GM18867 (cell line): Measurements from ENCODE around the gene AGBL5.
A peak's percentile ranks its signal among the peaks of the same experiment; 100 is the strongest.

Experiments used
- ATAC-seq: cut with Tn5 transposase; IDR thresholded peaks from one replicate; pipeline ENCODE4 v1.9.1; 2021; ENCODE audit warnings: mild to moderate bottlenecking, moderate library complexity; ENCODE audit not compliant: unreplicated experiment

AGBL5 gene

GRCh38 chr2:27050996-27051901 lies at the start of gene AGBL5:
AGBL5 (plus strand) TSS chr2:27051668; CDS start chr2:27052959, 1,291 bp downstream.
- ATAC-seq, result peak; percentile 72

GRCh38 chr2:27001950-27002349 lies 49.5 kb upstream of the AGBL5 start:
- ATAC-seq, result no peak

- ATAC-seq, result no peak
These were observed 48.5 kb upstream of the AGBL5 start for GRCh38 chr2:27003007-27003406.

DNA sequence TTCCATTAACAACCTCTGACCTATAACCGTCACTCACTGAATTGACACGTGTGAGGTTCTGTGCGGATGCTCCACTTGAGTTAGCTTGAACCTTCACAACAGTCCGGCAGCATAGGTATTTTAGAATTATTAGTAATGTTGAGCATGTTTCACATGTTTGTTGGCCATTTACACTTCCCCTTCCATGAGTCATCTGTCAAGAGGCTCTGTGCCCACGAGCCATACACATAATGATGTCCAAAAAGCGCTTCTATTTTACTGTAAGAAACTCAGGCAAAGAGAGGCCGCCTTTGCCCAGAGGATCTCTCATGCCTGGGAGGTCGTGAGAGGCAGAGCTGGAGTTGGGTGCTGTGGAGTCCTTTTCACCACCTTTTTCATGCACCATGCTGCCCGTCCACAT lies 47.6 kb upstream of the AGBL5 start:
- ATAC-seq, result no peak

DNA sequence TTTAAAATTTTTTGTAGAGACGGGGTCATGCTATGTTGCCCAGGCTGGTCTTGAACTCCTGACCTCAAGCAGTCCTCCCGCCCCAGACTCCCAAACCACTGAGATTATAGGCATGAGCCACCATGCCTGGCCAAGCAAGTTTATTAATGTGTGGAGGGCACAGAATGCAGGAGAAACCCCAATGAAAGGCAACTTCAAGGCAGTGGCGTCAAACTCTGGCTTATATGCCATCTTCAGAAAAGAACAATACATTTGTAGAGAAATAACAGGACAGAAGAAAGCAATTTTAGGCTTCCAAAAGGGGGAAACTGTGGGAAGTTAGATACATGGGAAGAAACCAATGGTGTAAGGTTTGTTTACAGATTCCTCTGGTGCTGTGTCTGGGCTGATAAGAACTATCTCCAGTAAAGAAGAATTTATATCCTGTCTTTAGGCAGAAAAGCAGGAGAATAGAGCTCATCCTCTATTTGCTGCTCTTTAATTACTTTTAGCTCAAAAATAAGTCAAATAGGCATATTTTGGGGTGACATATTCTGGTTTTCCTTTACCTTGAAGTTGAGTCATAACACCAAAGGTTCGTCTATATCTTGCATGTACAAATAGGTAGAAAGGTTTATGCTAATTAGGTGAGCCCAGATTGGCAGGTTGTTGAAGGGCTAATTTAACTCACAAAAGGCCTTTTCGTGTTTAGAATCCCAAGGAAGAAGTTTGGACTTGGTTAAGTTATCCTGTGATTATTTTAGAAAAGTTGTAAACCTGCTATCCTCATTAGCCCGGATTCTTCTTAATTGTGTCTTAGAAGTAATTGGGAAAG lies 44.7 kb upstream of the AGBL5 start:
- no peak for ATAC-seq

DNA sequence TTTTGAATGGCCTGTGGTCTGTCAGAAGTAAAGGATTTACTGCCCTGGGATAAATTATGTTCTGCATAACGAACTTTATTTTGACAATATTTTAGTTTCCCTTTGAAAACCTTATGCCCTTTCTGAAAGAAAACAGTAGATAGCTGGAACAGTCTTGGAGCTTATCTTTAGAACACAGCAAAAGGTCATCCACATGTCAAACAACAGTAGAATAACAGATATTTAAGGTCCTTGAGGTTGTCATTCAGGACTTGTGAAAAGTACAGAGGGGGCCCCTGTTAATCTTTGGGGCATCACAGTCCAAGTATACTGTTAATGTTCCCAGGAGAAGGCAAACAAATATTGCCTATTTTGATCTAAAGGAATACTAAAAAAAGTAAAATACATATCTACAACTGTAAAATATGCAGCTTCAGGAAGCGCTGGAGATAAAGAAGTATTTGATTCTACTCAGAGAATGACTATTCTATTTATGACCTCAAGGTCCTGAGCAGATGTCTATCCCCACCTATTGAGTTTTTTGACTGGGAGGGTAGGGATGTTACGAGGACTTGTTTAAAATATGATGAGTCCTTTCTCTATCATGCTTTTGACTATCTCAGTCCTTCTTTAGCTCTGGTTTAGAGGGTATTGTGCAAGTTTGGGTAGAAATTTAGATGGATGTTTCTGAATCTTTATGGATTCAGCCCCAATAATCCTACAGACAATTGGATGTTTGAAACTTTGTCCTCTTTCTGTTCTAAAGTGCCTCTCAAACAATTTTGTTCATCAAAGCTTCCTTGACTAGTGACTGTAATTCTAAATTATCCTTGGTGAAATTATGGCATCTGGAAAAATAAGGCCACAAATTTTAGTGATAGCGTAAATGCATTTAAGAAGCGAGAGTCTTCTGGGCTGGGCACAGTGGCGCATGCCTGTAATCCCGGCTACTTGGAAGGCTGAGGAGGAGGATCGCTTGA lies 43.8 kb upstream of the AGBL5 start:
- ATAC-seq, result no peak

GRCh38 chr2:27008678-27009077 lies 42.8 kb upstream of the AGBL5 start:
- no peak for ATAC-seq

- ATAC-seq, result no peak
These were observed 42.4 kb upstream of the AGBL5 start for GRCh38 chr2:27009083-27009482.

- no peak for ATAC-seq
These were observed 41.8 kb upstream of the AGBL5 start for GRCh38 chr2:27009716-27010115.

DNA sequence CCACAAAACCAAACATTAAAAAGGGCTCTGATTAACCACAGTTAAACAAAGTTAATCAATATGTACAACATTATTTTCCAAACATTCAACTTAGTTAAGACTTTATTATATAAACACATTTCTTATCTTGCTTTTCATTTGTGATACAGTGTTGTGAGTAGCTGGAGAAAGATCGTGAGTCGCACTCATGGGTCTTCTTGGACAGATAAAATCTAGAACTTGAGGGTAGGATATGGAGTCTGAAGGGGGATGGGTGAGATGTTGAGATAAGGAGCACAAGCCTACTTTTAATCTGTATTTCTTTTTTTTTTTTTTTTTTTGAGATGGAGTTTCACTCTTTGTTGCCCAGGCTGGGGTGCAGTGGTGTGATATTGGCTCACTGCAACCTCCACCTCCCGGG lies 41.3 kb upstream of the AGBL5 start:
- no peak for ATAC-seq

DNA sequence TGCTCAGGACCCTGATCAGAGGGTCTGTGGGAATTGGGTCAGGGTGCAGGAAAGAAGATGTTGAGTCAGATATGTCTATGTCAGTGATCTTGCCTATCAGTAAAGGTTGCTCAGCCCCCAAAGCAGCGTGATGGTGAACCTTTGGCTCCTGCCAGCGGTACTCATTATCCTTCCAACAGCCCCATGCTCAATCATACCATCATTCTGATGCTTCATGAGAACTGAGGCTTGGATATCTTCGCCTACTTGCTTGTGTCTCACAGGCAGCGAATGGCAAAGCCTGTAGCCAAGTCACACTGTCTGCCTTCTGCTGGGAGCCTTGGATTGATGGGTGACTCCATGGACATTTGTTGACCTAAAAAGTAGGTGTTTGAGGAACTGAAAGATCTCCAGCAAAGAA lies 37.7 kb upstream of the AGBL5 start:
- ATAC-seq, result no peak

DNA sequence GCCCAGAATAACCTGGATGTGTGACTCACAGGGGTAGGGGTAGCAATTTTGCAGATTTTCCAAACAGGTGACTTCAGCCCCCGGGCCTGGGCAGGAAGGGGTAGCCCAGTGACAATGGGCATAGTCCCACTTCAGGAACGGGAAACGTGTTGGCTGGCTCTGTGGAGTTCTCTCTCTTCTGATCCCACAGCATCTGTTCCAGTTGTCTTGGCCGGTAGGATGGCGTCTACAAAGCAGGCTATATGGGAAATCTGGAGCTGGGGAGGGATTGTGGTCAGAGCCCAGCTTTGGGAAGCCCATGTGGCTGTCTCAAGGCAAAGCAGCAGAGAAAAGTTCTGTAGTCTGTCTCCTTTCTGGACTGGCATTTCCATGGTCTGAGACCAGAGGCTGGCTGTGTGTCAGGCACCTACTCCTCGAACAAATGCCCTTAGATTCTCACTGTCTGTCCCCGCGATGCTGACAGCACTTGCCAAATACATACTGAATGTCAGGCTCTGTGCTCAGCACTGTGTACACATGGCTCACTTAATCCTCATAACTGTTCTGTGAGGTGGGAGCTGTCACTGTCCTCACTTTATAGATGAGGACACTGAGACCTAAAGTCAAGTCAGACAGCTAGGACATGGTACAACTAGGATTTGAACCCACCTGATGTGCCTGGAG lies 36.6 kb upstream of the AGBL5 start:
- ATAC-seq, result no peak

DNA sequence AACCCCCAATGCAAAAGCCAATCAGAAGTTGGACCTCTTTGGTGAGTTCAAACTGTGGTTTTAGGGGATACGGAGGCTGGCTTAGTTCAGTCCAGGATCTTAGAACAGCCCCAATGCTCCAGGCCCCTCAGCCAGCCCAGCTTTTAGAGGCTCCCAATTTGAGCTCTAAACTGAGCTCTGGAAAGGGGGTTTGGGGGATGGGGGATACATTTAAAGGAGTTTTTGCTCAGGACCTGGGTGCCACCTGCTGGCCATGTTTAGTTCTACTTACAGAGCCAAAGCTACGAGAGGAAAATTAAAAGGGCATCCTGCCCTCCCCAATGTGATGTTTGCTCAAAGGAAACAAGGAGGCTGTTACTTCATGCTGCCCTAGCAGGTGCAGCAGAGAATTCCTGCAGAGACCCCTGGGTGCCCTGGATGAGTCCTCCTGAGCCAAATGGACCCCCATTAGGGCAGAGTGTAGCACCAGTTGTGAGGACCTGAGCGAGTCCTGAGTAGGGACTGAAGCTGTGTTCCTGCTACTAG lies 34.6 kb upstream of the AGBL5 start:
- ATAC-seq, result no peak

- ATAC-seq, result no peak
These were observed 33.3 kb upstream of the AGBL5 start for GRCh38 chr2:27018142-27018541.

DNA sequence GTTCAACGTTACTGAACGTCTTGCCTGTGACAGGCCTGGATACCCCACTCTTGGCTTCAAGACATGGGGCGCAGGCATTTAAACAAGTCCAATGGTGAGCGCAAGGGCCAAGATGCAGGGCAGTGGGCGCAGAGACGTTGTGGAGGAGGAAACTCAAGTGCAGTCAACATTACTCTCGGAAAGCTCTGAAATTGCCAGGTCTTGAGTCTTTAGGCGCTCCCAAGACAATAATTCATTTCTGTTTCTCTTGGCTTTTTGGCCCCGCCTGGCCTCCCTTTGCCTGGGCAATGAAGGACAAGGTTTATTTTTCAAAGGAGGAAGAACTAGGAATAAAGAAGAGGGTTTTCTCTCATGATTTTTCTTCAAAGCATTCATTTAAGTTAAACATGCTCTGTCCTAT lies 32.0 kb upstream of the AGBL5 start:
- no peak for ATAC-seq

DNA sequence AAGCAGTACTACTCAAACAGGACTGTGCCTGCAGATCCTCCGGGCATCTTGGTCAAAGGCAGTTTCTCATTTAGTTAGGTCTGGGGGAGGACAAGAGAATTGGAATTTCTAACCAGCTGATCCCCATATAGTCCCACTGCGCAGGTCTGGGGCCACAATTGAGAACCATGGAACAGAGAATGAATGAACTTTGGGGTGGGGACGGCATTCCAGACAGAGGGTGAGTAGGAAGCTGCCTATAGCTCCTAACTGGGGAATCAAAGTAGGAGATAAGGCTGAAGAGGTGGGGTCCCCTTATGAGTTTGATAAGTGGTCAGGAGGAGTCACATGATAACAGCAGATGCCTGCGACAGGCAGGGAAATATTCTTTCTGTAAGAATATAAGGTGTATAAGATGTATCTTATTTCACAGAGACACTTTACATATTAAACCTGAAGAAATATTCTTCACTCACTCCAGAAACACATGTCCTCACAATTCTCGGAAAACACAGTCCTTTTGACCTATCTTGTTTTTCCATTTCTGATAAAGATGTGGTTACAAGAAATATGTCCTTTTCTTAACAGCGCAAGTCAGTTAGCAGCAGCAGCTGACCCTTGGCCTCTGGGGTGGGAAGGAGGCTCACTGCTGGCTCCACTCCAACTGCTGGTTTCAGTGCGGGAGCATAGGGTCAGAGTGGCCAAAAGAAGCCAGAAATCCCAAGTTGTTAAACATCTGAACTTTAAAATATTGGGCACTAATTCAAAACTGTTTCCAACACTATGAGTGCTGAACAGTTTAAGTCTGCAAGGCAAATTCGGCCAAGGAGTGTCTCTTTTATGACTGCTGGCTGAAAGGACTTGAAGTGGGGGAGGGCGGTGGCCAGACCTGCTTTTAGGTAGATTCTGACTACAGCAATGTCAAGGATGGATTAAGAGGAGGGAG lies 31.3 kb upstream of the AGBL5 start:
- no peak for ATAC-seq

GRCh38 chr2:27021253-27022049 lies 30.0 kb upstream of the AGBL5 start:
- ATAC-seq, result no peak

DNA sequence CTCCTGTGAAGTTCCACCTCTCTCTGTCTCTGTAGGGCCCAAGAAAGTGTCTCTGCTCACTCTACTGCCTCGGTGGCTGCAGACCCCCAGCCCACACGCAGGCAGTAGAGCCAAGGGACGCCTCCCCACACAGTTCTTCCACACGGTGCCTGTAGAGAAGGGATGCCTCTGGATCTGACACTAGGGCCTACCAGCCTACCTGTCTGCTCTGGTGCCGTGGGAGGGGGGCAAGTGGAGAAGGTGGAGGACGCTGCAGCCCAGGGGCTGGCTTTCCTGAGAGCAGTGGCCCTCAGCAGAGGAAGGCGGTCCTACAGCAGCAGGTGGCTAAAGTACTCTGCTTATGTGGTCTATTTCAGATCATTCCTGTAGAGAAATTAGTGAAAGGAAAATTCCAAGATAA lies 27.7 kb upstream of the AGBL5 start:
- no peak for ATAC-seq
